Retinal pigment epithelial cell (primary cell): ENCODE data around the gene RFX6.

ENCODE experiments used
- DNase-seq: peaks from one replicate; pipeline ENCODE4 v3.0.0-alpha.2; 2010; ENCODE audit warnings: low read depth
- H3K4me3 ChIP-seq: 2 replicates; pipeline ENCODE4 v1.5.1; 2011; ENCODE audit warnings: mild to moderate bottlenecking, low read length, control low read depth, moderate library complexity
- CTCF ChIP-seq: conservative IDR thresholded peaks from 2 replicates; pipeline ENCODE4 v1.5.1; 2011; ENCODE audit warnings: low read depth, low read length, control low read depth, inconsistent platforms

The RFX6 gene

DNA sequence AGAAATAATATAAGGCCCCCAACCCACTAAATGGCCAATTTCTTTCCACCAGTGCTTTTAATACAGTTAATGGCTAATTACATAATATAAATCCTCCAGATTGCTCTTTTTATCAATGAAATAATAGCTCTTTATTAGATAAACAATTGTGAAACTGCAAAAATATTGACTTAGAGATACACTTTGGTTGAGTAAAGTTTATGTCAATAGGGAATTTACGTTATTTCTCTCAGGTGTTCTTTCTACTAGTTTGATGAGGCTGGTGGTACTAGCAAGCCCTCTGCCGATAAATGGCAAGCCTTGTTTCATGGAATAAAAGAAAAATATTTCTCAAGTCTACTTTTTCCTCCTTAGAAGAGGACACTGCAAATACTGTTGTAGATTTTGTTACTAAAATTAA is 18.9 kb downstream of the RFX6 start:
- TF ChIP-seq CTCF, result no peak
- H3K4me3 ChIP-seq, result no peak overlapping the region
- no peak for DNase-seq

DNA sequence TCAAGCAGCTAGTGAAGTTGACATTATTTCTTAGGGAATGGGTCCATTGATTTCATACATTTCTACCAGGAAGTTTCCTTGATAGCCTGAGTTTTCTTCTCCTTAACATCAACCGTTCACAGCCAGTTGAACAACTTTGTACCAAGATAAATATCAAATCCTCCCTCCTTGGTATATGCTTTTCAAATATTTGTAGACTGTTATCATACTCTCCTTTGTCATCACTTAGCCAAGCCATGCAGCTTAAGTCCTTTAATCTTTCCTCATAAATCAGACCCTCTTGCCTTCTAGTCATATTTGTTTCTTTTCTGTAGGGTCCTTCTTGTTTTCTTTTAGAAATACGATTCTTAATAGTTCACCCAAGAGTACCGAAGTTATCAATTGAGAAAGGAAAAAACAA is 25.6 kb downstream of the RFX6 start:
- DNase-seq, result no peak
- no peak overlapping the region for H3K4me3 ChIP-seq
- TF ChIP-seq CTCF, result no peak

GRCh38 chr6:116922853-116923548 is 46.0 kb downstream of the RFX6 start:
- no peak overlapping the region for H3K4me3 ChIP-seq
- no peak for DNase-seq
- TF ChIP-seq CTCF, result no peak

- H3K4me3 ChIP-seq, result no peak overlapping the region
- TF ChIP-seq CTCF, result no peak
Observed at GRCh38 chr6:116924245-116924644, 47.2 kb downstream of the RFX6 start.

DNA sequence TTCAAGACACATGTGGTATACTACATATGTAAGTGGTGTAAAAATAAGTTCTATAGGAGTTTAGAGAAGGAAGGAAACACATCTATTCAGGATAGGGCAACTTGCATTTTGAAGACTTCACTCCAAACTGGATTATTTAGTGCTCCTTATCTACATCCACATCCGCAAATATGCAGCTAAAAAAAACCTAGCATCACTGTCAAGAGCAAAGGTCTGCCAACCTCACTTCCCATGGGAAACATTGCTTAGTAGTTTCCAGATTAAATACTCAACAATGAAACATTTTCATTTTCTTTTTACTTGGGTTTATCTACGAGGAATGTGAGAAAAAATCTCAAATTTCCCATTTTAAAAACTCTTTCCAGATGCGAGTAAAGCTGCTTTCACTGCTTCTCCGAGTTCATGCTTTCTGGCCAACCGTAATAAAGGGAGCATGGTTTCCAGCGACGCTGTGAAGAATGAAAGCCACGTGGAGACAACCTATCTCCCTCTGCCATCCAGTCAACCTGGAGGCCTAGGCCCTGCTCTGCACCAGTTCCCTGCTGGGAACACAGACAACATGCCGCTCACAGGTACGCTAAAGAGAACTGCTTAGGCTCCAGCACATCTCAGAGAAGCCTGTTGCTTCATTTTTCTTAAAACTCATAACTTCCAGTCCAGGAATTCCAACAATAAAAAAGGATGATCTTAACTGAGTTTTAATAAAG is 48.2 kb downstream of the RFX6 start:
- no peak for TF ChIP-seq CTCF
- H3K4me3 ChIP-seq, result no peak overlapping the region
- DNase-seq, result no peak

More at GRCh38 chr6:116924245-116924644, 47.2 kb downstream of the RFX6 start:
- no peak for DNase-seq

DNA sequence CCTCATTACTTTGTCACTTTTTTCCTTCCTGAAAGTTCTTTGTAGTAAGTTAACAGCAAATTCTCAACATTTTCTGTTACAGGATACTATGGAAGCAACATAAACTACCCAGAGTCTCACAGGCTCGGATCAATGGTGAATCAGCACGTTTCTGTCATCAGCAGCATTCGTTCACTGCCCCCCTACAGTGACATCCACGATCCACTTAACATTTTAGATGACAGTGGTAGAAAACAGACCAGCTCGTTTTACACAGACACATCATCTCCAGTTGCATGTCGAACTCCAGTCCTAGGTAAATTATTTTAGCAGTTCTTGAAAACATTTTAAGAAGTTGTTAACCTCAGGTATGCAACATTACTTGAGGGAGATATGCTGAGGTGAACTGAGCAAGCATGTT is 51.6 kb downstream of the RFX6 start:
- no peak for TF ChIP-seq CTCF
- no peak for DNase-seq
- H3K4me3 ChIP-seq, result no peak overlapping the region

GRCh38 chr6:116929825-116930224 is 52.8 kb downstream of the RFX6 start:
- no peak for TF ChIP-seq CTCF
- no peak overlapping the region for H3K4me3 ChIP-seq
- DNase-seq, result no peak
